Placental epithelial cell (primary cell): ENCODE measurements around the gene PRTG. TPM values are rescaled to one million over a fixed set of nuclear protein-coding genes. Genes with fewer than 3 reads are reported as not detected.

ENCODE experiments used
- small RNA-seq: library from RNA; depleted of rRNA; stranded (forward); fragments of <200 nt; gene quantifications from one replicate; pipeline ENCODE3, GENCODE V24; 2012
- total RNA-seq: library from RNA; depleted of rRNA; stranded (reverse); fragments of >200 nt; gene quantifications from 2 replicates; pipeline ENCODE4 v1.2.3, GENCODE V29; 2012

PRTG gene, protein sequence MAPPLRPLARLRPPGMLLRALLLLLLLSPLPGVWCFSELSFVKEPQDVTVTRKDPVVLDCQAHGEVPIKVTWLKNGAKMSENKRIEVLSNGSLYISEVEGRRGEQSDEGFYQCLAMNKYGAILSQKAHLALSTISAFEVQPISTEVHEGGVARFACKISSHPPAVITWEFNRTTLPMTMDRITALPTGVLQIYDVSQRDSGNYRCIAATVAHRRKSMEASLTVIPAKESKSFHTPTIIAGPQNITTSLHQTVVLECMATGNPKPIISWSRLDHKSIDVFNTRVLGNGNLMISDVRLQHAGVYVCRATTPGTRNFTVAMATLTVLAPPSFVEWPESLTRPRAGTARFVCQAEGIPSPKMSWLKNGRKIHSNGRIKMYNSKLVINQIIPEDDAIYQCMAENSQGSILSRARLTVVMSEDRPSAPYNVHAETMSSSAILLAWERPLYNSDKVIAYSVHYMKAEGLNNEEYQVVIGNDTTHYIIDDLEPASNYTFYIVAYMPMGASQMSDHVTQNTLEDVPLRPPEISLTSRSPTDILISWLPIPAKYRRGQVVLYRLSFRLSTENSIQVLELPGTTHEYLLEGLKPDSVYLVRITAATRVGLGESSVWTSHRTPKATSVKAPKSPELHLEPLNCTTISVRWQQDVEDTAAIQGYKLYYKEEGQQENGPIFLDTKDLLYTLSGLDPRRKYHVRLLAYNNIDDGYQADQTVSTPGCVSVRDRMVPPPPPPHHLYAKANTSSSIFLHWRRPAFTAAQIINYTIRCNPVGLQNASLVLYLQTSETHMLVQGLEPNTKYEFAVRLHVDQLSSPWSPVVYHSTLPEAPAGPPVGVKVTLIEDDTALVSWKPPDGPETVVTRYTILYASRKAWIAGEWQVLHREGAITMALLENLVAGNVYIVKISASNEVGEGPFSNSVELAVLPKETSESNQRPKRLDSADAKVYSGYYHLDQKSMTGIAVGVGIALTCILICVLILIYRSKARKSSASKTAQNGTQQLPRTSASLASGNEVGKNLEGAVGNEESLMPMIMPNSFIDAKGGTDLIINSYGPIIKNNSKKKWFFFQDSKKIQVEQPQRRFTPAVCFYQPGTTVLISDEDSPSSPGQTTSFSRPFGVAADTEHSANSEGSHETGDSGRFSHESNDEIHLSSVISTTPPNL
- 15.3 and 26.7 TPM in 2 replicates for total RNA-seq

DNA sequence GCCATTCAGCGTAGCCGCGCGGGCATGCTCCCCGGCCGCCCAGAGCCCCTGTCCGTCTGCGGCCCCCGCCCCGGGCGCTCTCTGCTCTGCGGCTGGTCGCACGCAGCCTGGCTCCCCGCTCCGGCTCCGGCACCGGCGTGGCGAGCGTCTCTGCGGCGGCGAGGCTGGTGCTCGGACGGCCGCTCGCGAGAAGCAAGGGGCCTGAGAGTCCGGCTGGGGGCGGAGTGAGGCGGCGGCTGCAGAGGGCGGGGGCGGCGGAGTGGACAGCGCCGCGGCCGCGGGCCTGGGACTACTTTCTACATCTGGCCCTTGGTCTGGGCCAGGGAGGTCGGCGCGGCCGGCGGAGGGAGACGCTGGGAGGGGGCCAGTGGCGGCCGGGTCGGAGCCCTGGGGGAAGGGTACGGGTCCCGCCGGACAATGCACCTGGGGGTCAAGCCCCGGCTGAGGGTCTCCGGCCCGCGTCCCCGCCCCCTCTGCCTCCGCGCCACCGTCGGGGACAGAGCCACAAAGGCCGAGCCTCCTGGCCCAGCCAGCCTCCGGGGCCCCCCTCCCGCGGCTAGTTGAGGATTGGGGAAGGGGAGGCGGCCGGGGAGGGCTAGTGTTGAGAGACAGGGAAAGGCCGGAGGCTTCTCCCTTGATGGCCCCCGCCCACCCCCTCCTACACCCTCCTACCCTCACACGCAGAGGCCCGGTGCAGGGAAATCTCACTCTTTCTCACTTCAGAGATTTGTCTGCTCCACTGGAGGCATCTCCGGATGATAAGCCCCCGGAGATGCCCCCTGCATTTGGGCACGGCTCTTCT is at the start of gene PRTG:
Gene PRTG (minus strand): TSS at position 226 of the 802 bp plus-strand sequence. CDS start 221 bp downstream, at position 5.

GRCh38 chr15:55588070-55588814 is 154.7 kb downstream of the PRTG start, which contains the start of gene PYGO1:
TSS of gene PYGO1 (minus strand) at chr15:55588345. CDS start at chr15:55587883, 462 bp downstream.

Small RNAs within 50 kb of the gene (small RNA-seq; reads per million reads assigned to genes)
- gene AC009997.1, result not detected

Other genes starting within 250 kb of the PRTG start
- 0.79 and 0.87 TPM in 2 replicates for gene DNAAF4, start 234.9 kb downstream of the PRTG start, total RNA-seq
- gene PYGO1, start 154.8 kb downstream of the PRTG start, total RNA-seq, result 15.4 and 23.9 TPM in 2 replicates